RPMI8226 (cell line): ENCODE data around the gene PLA2G4A.
"Not testable (repeated sequence)": the region's sequence is repeated elsewhere in the genome, so short reads cannot be mapped to it uniquely, and the experiment has no call there.

ENCODE experiments used
- DNase-seq: peaks from one replicate; pipeline ENCODE4 v3.0.0-alpha.2; 2015

The PLA2G4A gene

GRCh38 chr1:186875896-186876835, 47.4 kb downstream of the PLA2G4A start:
- no peak for DNase-seq

- DNase-seq: no peak
These were observed 49.6 kb downstream of the PLA2G4A start for GRCh38 chr1:186878356-186878755.

- no peak for DNase-seq
These were observed 52.2 kb downstream of the PLA2G4A start for GRCh38 chr1:186880982-186881381.

GRCh38 chr1:186882372-186883134, 53.8 kb downstream of the PLA2G4A start:
- no peak for DNase-seq

GRCh38 chr1:186884251-186884650, 55.5 kb downstream of the PLA2G4A start:
- no peak for DNase-seq

DNA sequence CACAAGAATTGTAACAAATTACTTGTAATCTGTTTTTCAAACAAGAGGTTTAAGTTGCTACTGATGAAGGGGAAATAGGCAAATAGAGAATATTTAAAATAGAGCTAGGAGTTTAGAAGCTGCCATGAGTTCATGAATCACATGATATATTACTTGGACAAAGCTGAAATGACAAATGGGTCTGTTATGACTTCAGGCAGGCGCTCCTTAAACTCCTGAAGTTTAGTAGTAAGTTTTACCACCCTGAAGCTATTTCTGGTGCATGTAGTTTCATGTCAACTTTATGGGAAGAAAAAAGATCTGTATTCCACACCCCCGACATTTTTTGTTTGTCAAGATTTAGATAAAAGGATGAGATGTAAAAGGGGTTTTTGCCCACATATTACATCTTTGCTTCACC, 58.5 kb downstream of the PLA2G4A start:
- no peak for DNase-seq

DNA sequence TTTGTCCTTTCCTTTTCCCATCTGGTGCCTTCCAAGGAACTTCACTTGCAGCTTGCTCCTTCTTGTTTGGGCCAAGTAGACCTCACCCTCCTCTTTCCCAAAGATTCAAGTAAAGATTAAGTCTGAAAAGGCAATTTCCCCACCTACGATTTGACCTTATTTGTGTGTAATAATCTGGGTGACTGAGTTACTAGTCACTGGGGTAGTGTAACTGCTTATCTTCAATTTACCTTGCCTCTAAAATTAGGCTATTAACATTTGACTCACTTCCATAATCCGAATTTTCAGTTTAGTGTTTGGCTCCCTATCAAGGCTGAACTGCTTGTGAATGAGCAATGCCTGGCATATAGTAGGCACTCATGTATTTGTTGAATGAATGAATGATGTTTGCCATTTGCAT, 59.6 kb downstream of the PLA2G4A start:
- no peak for DNase-seq

DNA sequence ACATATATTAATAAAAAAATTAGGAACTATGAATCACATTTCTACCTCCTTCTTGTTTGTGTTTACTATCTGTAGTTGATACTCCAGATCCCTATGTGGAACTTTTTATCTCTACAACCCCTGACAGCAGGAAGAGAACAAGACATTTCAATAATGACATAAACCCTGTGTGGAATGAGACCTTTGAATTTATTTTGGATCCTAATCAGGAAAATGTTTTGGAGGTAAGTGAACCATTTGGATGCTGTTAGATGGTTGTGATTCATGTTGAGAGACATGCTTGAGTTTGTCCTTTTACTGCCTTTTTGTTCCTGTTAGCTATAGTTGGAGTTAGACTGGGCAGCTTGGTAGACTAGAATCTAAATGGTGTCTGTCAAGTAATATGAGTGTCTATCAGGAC, 64.2 kb downstream of the PLA2G4A start:
- DNase-seq: no peak

DNA sequence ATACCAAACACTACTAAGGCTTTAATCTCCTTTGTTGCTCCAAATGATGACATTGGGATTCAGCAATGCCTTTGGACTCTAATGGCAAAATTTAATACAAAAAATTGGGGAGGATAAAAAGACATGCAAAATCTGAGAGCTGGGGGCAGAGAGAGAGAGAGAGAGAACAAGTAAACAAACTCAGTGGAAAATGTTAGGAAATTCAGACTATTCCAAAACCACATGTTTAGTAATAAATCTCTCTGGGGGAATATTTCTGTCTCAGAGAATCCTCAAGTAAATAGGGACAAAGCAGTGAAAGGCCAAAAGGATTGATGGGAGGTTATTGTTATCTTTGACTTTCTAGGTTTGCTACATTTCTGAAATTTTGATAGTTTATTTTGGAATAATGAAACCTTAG, 65.7 kb downstream of the PLA2G4A start:
- no peak for DNase-seq

DNA sequence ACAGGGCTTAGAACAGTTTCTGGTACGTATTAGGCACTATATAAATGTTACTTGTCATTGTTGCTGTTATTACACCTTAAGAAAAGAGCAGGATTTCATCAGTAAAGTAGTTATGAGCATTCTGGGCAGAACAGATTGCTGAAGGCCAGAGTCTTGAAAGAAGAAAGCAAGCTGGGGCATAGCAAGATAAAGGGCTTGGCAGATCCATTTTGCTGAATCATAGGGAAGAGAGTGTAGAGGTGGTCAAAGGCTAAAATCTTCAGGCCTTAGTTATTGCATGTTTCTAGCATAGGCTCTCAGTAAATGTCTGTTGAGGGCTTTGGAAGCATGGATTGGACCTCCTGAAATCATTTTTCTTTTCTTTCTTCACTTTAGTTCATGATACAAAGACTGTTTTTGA, 67.5 kb downstream of the PLA2G4A start:
- DNase-seq: no peak

GRCh38 chr1:186897008-186897407, 68.3 kb downstream of the PLA2G4A start:
- no peak for DNase-seq

DNA sequence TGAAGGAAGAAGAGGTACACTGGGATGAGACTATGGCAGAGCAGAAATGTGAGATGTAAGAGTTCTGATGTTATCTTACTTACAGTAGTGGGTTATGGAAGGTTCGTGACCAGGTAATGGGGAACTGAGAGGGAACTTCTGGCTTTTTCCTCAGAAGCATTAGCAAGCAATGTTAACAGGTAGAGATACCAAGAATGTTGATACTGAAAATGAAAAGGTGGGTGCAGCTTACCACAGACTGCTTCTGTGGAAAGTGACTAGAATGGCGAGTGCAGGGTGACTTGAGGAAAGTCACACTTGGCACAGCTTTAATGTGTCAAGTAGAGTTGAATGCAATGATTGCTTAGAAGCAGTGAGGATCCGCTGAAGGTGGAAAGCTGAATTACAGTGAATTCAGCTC, 70.8 kb downstream of the PLA2G4A start:
- peak; percentile 5 for DNase-seq

- no peak for DNase-seq
These were observed 71.2 kb downstream of the PLA2G4A start for GRCh38 chr1:186899977-186900376.

DNA sequence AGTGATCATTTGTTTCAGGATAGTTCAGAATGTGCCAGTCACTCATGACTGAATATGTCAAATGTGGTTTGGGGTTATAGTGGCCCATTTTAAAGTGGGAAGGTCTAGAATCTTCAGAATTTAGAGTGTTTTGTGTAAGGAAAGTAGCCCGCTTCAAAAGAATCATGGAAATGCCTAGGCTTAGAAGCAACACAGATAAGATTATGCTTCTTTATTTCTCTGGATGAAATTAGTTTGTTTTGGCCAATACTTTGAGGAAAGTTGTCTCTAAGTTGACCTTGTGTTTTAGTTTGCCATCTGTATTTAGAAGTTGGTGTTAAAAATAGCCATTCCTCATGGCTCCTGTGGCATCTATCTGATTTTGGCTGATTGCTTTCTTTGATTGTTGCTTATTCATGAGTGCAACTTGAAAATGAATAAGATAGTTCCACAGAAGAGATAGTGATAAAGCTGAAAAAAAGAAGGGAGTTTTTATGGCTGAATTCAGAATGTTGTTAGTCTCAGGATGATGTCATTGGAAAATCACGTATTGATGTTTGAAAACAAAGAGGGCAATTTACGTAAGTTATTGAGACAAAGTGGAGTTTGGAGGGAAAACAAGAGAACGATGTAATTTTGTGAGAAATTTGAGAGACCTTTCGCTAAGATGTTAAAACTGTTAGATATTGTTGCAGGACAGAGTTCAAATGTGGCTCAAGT, 71.9 kb downstream of the PLA2G4A start:
- DNase-seq: no peak

DNA sequence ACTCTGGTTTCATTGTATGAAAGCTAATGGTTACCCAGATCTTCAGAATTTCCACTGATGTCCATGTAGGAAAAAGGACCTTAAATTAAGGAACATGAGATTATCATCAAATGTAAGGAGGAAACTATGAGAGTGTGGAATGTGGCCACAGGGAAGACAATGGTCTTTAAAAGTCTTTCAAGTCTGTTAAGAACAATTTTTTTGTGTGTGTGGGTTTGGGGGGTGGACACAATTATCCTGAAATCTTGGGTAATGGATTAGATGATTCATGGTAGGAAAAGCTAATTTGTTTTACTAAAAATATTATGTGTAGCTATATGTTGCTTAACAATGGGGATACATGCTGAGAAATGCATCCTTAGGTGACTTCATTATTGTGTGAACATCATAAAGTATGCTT, 72.9 kb downstream of the PLA2G4A start:
- no peak for DNase-seq

DNA sequence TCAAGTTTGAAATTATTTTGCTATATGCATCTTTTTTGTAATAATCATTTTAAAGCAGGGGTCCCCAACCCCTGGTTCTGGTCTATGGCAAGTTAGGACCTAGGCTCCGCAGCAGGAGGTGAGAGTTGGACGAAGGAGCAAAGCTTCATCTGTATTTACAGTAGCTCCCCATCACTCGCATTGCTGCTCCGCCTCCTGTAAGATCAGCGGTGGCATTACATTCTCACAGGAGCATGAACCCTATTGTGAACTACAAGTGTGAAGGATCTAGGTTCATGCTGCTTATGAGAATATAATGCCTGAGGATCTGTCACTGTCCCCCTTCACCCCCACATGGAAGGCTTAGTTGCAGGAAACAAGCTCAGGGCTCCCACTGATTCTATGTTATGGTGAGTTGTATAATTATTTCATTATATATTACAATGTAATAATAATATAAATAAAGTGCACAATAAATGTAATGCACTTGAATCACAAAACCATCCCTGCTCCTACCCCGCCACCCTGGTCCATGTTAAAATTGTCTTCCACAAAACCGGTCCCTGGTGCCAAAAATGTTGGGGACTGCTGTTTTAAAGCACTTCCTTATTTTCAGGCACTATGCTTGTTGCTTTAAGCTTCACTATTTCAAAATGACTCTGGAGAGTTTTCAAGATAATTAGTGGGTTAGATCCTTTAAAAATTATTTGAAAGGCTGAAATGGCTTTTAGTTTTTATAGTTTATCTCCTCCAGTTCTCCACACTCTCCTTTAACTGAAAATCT, 74.8 kb downstream of the PLA2G4A start:
- no peak for DNase-seq

- DNase-seq: no peak
These were observed 75.6 kb downstream of the PLA2G4A start for GRCh38 chr1:186904361-186904760.

- no peak for DNase-seq
These were observed 76.8 kb downstream of the PLA2G4A start for GRCh38 chr1:186905561-186905960.

- no peak for DNase-seq
These were observed 86.8 kb downstream of the PLA2G4A start for GRCh38 chr1:186915555-186915954.

DNA sequence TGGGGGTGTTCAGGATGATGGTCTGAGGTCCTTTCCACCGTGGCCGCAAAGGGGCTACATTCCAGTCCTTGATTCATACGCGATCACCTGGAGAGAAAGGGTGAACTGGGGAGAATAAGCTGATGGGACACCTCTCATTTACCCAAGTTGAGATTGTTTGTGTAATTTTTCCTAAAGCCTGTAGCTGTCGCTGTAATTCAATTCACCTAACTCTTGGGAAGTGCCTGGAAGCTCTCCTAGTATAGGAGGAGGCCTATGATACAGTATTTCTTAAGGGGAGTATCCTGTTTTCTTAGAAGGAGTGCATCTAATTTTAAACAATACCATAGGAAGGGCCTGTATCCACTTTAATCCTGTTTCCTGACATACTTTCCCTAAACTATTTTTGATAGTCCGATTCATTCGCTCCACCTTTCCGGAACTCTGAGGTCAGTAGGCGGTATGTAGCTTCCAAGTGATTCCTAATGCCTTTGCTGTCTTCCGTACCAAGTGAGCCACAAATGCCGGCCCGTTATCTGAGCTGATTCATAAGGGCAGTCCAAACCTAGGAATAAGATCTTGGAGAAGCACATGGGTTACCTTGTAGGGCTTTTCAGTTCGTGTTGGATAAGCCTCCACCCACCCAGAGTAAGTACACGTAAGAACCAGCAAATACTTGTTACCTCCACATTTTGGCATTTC, 88.5 kb downstream of the PLA2G4A start:
- not testable (repeated sequence) for DNase-seq

DNA sequence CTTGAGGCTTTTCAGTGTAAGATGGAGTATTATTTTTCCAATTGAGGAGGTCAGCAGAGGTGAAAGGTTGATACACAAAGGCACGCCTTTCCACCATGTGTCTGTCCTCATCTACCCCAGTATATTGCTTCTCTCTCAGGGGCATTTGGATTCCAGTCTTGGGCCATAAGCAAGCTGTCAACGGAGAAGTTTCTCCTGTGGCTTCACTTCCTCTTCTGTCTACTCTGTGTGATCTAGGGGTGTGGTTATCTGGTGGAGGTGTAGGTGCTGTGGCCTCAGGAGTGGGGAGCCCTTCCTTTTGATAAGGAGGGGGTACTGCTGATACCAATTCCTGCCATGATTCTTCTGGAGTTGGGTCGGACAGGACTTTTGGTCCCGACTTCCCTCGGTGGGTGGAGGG, 92.6 kb downstream of the PLA2G4A start:
- DNase-seq: peak; percentile 24

DNA sequence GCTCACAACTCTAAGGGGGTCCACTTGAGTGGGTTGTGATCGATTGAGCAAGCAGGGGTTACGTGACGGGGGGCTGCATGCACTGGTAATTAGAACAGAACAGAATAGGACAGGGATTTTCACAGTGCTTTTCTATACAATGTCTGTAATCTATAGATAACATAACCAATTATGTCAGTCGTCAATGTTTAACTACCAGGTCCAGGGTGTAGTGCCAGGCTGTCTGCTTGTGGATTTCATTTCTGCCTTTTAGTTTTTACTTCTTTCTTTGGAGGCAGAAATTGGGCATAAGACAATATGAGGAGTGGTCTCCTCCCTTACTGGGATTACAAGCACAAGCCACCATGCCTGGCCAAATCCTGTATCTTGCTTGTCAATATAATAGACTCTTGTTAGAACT, 94.1 kb downstream of the PLA2G4A start:
- DNase-seq: not testable (repeated sequence)
